ENCODE results near the gene DSTN. TPM values are rescaled to one million over a fixed set of nuclear protein-coding genes. Genes with fewer than 3 reads are reported as not detected.

DSTN gene
- total RNA-seq, 4 donors from 2014 or later = 1,820 to 3,515 (median 2,996) TPM

DNA sequence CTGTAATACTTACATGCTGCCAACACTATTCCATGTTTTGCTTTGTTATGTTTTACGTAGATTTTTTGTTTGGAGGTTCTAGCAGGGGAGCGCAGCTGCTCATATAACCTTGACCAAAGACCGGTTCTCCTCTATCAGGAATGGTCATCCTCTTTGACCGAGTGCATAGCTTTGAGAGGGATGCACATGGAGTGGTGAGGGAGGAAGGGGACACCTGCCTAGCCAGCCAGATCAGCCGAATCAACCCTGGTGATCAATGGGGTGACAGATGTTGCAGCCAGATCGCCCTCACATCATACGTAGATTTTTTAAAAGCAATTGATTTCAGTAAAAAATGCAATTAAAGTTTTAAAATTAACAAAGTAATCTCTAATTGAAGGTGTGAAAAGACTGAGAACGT lies 6.3 kb downstream of the DSTN start:
- 26 to 50% methylated on average over 7 to 8 of the region's 8 CpGs for WGBS, 2 donors (ENCODE audit: low coverage in 1 of 2)

GRCh38 chr20:17579369-17580039 lies 9.6 kb downstream of the DSTN start:
- Histone ChIP-seq H3K27ac (peak overlapping the region in 3 of 4 donors; percentile 60 to 100 (median 100)), H3K9me3 (no peaks in the 10 kb centered on the region), H3K27me3 (no peaks in the 10 kb centered on the region), H3K36me3 (peaks cover 0 to 8% of the 10 kb centered on the region in 2 donors), H3K4me1 (peaks cover 6 to 97% (median 18%) of the 10 kb centered on the region in 3 donors), H3K4me3 (peak overlapping the region in 1 of 2 donors; percentile 11)
- no peak for TF ChIP-seq EP300 (IDR thresholded peaks at IDR 0.05)
- no peak for TF ChIP-seq POLR2A (IDR thresholded peaks at IDR 0.05)
- TF ChIP-seq POLR2AphosphoS5 (IDR thresholded peaks at IDR 0.05) = no peak
- TF ChIP-seq, protein P1, sequence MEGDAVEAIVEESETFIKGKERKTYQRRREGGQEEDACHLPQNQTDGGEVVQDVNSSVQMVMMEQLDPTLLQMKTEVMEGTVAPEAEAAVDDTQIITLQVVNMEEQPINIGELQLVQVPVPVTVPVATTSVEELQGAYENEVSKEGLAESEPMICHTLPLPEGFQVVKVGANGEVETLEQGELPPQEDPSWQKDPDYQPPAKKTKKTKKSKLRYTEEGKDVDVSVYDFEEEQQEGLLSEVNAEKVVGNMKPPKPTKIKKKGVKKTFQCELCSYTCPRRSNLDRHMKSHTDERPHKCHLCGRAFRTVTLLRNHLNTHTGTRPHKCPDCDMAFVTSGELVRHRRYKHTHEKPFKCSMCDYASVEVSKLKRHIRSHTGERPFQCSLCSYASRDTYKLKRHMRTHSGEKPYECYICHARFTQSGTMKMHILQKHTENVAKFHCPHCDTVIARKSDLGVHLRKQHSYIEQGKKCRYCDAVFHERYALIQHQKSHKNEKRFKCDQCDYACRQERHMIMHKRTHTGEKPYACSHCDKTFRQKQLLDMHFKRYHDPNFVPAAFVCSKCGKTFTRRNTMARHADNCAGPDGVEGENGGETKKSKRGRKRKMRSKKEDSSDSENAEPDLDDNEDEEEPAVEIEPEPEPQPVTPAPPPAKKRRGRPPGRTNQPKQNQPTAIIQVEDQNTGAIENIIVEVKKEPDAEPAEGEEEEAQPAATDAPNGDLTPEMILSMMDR (IDR thresholded peaks at IDR 0.05) = no peak
- no peak for ATAC-seq
- WGBS, 2 donors (ENCODE audit: low coverage in 1 of 2) = 33% methylated on average over 1 of the region's 4 CpGs; no CpG with 5 or more reads in 1 of the 2 donors

More for the DNA sequence above, 6.3 kb downstream of the DSTN start:
- Histone ChIP-seq H3K4me3 (peak overlapping the region in 1 of 2 donors; percentile 98), H3K27ac (peak overlapping the region in 3 of 4 donors; percentile 66 to 100 (median 100)), H3K27me3 (no peaks in the 10 kb centered on the region), H3K4me1 (peaks cover 0 to 87% (median 15%) of the 10 kb centered on the region in 3 donors), H3K9me3 (no peaks in the 10 kb centered on the region), H3K36me3 (peaks cover 0 to 7% of the 10 kb centered on the region in 2 donors)
- TF ChIP-seq EP300 (IDR thresholded peaks at IDR 0.05) (no peak), POLR2A (IDR thresholded peaks at IDR 0.05) (no peak), POLR2AphosphoS5 (IDR thresholded peaks at IDR 0.05) (no peak)
- TF ChIP-seq, protein P1 (IDR thresholded peaks at IDR 0.05) = no peak
- no peak for ATAC-seq

- ATAC-seq = peak; percentile 8
- WGBS, 2 donors (ENCODE audit: low coverage in 1 of 2) = 47 to 71% methylated on average over 2 of the region's 2 CpGs
- TF ChIP-seq, protein P1 (IDR thresholded peaks at IDR 0.05) = no peak
- peak; percentile 15 for TF ChIP-seq POLR2AphosphoS5 (IDR thresholded peaks at IDR 0.05)
- H3K9me3 ChIP-seq = no peaks in the 10 kb centered on the region
- peak overlapping the region in 1 of 2 donors; percentile 9 for H3K4me3 ChIP-seq
- H3K27ac ChIP-seq = peak overlapping the region in 3 of 4 donors; percentile 53 to 81 (median 60)
- H3K4me1 ChIP-seq = peaks cover 17 to 99% (median 21%) of the 10 kb centered on the region in 3 donors
- peaks cover 0 to 13% of the 10 kb centered on the region in 2 donors for H3K36me3 ChIP-seq
- no peaks in the 10 kb centered on the region for H3K27me3 ChIP-seq
Observed at GRCh38 chr20:17580895-17581294, 11.0 kb downstream of the DSTN start.

- Histone ChIP-seq H3K27me3 (no peaks in the 10 kb centered on the region), H3K9me3 (no peaks in the 10 kb centered on the region), H3K4me1 (peaks cover 25 to 99% (median 26%) of the 10 kb centered on the region in 3 donors), H3K36me3 (peaks cover 0 to 13% of the 10 kb centered on the region in 2 donors), H3K27ac (peak overlapping the region in 3 of 4 donors; percentile 42 to 81 (median 43)), H3K4me3 (no peak overlapping the region)
- WGBS, 2 donors (ENCODE audit: low coverage in 1 of 2) = 48 to 69% methylated on average over 3 of the region's 3 CpGs
- ATAC-seq = no peak
- no peak for TF ChIP-seq POLR2A (IDR thresholded peaks at IDR 0.05)
- TF ChIP-seq POLR2AphosphoS5 (IDR thresholded peaks at IDR 0.05) = peak; percentile 6
- TF ChIP-seq, protein P1 (IDR thresholded peaks at IDR 0.05) = no peak
Observed at GRCh38 chr20:17583126-17583525, 13.3 kb downstream of the DSTN start.

- Histone ChIP-seq H3K36me3 (peaks cover 0 to 6% of the 10 kb centered on the region in 2 donors), H3K27me3 (no peaks in the 10 kb centered on the region), H3K27ac (peak overlapping the region; percentile 1 to 86 (median 59)), H3K4me1 (peaks cover 17 to 99% (median 26%) of the 10 kb centered on the region in 3 donors), H3K4me3 (no peak overlapping the region), H3K9me3 (no peaks in the 10 kb centered on the region)
- no peak for ATAC-seq
- no peak for TF ChIP-seq POLR2A (IDR thresholded peaks at IDR 0.05)
- no peak for TF ChIP-seq EP300 (IDR thresholded peaks at IDR 0.05)
- no peak for TF ChIP-seq POLR2AphosphoS5 (IDR thresholded peaks at IDR 0.05)
- TF ChIP-seq, protein P1 (IDR thresholded peaks at IDR 0.05) = no peak
Observed at GRCh38 chr20:17584689-17585088, 14.8 kb downstream of the DSTN start.

Measured in gastroesophageal sphincter (tissue), 4 donors.